ENCODE results near the gene TERB1.

DNA sequence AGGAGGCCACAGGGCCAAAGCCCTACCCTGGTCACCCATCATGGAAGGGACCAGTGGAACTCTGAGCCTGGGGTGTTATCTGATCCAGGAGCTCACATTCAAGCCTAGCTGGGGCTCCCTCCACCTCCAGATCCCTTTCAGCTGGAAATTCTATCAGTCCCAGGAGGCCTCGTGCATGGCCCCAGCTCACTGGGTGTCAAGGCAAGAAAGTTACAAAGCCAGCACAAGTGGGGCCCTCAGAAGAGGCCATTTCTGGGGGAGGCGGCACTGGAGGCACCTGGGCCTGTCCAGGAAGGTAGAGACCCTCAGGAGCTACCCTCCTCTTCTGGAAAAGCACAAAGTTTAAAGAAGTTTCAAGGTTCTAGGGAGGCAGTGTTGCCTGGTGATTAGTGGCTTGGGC lies 47.6 kb upstream of the TERB1 start:
- TF ChIP-seq, protein P1, sequence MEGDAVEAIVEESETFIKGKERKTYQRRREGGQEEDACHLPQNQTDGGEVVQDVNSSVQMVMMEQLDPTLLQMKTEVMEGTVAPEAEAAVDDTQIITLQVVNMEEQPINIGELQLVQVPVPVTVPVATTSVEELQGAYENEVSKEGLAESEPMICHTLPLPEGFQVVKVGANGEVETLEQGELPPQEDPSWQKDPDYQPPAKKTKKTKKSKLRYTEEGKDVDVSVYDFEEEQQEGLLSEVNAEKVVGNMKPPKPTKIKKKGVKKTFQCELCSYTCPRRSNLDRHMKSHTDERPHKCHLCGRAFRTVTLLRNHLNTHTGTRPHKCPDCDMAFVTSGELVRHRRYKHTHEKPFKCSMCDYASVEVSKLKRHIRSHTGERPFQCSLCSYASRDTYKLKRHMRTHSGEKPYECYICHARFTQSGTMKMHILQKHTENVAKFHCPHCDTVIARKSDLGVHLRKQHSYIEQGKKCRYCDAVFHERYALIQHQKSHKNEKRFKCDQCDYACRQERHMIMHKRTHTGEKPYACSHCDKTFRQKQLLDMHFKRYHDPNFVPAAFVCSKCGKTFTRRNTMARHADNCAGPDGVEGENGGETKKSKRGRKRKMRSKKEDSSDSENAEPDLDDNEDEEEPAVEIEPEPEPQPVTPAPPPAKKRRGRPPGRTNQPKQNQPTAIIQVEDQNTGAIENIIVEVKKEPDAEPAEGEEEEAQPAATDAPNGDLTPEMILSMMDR (IDR thresholded peaks at IDR 0.05; ENCODE audit: extremely low read depth in 1 of 2, insufficient read depth in 1 of 2, low read depth in 1 of 2, low read length in 2 of 2), result no peak
- TF ChIP-seq EZH2 (IDR thresholded peaks at IDR 0.05; ENCODE audit: borderline replicate concordance, low read depth, low read length, severe bottlenecking) (no peak), POLR2AphosphoS5 (IDR thresholded peaks at IDR 0.05; ENCODE audit: insufficient read depth, low read depth, low read length) (no peak), POLR2A (IDR thresholded peaks at IDR 0.05; ENCODE audit: low read depth, low read length) (no peak), JUN (IDR thresholded peaks at IDR 0.05; ENCODE audit: borderline replicate concordance, insufficient read depth, insufficient read length, low read depth) (no peak), MAX (IDR thresholded peaks at IDR 0.05; ENCODE audit: insufficient read depth, insufficient read length) (no peak), MYC (IDR thresholded peaks at IDR 0.05; ENCODE audit: low read depth, low read length) (no peak)

Data from endothelial cell of umbilical vein (primary cell).